CD4-positive, alpha-beta T cell (primary cell): ENCODE measurements around the gene RIPOR3. TPM values are rescaled to one million over a fixed set of nuclear protein-coding genes. Genes with fewer than 3 reads are reported as not detected.

Source experiments
- ATAC-seq: fragments of 200-7000 bp; cut with Tn5 transposase; one replicate; pipeline ENCODE4 v1.10.0; 2022; ENCODE audit warnings: mild to moderate bottlenecking; ENCODE audit not compliant: poor library complexity
- CTCF ChIA-PET: fragments of 350-600 bp; sonication (Branson Sonifier 250); formaldehyde crosslinking; loops from one replicate; lab custom pipeline; 2021; ENCODE audit warnings: antibody characterized with exemption, inconsistent platforms; lab: Charles Lee
- POLR2A ChIA-PET: fragments of 350-600 bp; sonication (Branson Sonifier 250); formaldehyde crosslinking; loops from one replicate; lab custom pipeline; 2021; ENCODE audit warnings: antibody characterized with exemption, inconsistent platforms; lab: Charles Lee
- DNase-seq, 14 experiments: peaks; one replicate each; pipeline ENCODE4 v3.0.0-alpha.2; 2013 to 2020; ENCODE audit warnings: mixed read lengths in 2 of 14
- H3K27ac ChIP-seq, 2 donors: one replicate each; pipeline versions ENCODE4 v1.5.1 to v1.7.0; 2013; ENCODE audit warnings: low read length in 2 of 2, low read depth in 1 of 2, mild to moderate bottlenecking in 1 of 2
- H3K27me3 ChIP-seq, 2 experiments: 1 replicate in 1 of 2; 2 replicates in 1 of 2; pipeline versions ENCODE4 v1.6.1 to v1.7.0; 2013; ENCODE audit warnings: low read length in 2 of 2, control low read depth in 1 of 2, mild to moderate bottlenecking in 1 of 2, moderate library complexity in 1 of 2; ENCODE audit not compliant: insufficient read depth in 2 of 2, control insufficient read depth in 1 of 2
- H3K36me3 ChIP-seq: one replicate; pipeline ENCODE4 v1.6.1; 2013; ENCODE audit warnings: low read length, control low read depth; ENCODE audit not compliant: insufficient read depth
- H3K4me1 ChIP-seq: one replicate; pipeline ENCODE4 v1.6.1; 2013; ENCODE audit warnings: low read length, control low read depth; ENCODE audit not compliant: insufficient read depth
- H3K4me3 ChIP-seq: one replicate; pipeline ENCODE4 v1.5.1; 2013; ENCODE audit warnings: mild to moderate bottlenecking, low read length, moderate library complexity
- H3K9me3 ChIP-seq, 2 experiments: 1 replicate in 1 of 2; 2 replicates in 1 of 2; pipeline versions ENCODE4 v1.6.1 to v1.7.0; 2013; ENCODE audit warnings: low read length in 2 of 2, mild to moderate bottlenecking in 2 of 2, control low read depth in 1 of 2, moderate library complexity in 1 of 2; ENCODE audit not compliant: control insufficient read depth in 1 of 2, insufficient read depth in 1 of 2
- H3K27ac Mint-ChIP-seq: one replicate; pipeline ENCODE4 v1.8.0; 2020; ENCODE audit warnings: mixed read lengths
- H3K27me3 Mint-ChIP-seq: one replicate; pipeline ENCODE4 v1.8.0; 2021; ENCODE audit warnings: mixed read lengths
- H3K36me3 Mint-ChIP-seq: one replicate; pipeline ENCODE4 v1.8.0; 2021; ENCODE audit warnings: low read depth, mixed read lengths
- H3K4me1 Mint-ChIP-seq: one replicate; pipeline ENCODE4 v1.8.0; 2021; ENCODE audit warnings: low read depth, mixed read lengths
- H3K4me3 Mint-ChIP-seq: one replicate; pipeline ENCODE4 v1.8.0; 2020; ENCODE audit warnings: mild to moderate bottlenecking, mixed read lengths
- H3K9me3 Mint-ChIP-seq: one replicate; pipeline ENCODE4 v1.8.0; 2020; ENCODE audit warnings: mixed read lengths
- CTCF ChIP-seq: fragments of 200-600 bp; IDR thresholded peaks from one replicate; pipeline ENCODE4 v1.8.0; 2022; ENCODE audit warnings: antibody characterized with exemption, mild to moderate bottlenecking
- intact Hi-C, 2 experiments: fragments of 100-400 bp; cut with DNase I in 1 of 2; cut with micrococcal nuclease in 1 of 2; formaldehyde crosslinking; loops; one replicate each; pipeline versions ENCODE4 v1.15.1 to v1.9.0; 2023 to 2025; cut with DNase I, micrococcal nuclease
- total RNA-seq, 174 experiments: library from RNA in 2 of 174; stranded (reverse) in 2 of 174; gene quantifications; one replicate each; pipeline ENCODE4 v1.2.3 and lab custom pipeline; 2021 to 2026

Gene RIPOR3
- total RNA-seq, 2 experiments from 2014 or later: not detected

GRCh38 chr20:50709636-50709973, 18.3 kb upstream of the RIPOR3 start:
- peaks cover 0 to 7% of the 10 kb centered on the region in 2 experiments for H3K27me3 ChIP-seq
- intact Hi-C loops: no loop called here
- Mint-ChIP-seq H3K4me1 (no peaks in the 10 kb centered on the region), H3K27ac (no peak overlapping the region), H3K36me3 (no peaks in the 10 kb centered on the region), H3K9me3 (no peaks in the 10 kb centered on the region), H3K27me3 (peaks cover 29% of the 10 kb centered on the region), H3K4me3 (no peak overlapping the region)
- H3K4me3 ChIP-seq: no peak overlapping the region
- no peaks in the 10 kb centered on the region for H3K4me1 ChIP-seq
- ChIA-PET POLR2A (no interaction called here), CTCF (no interaction called here)
- DNase-seq (no peak), ATAC-seq (no peak)
- no peak overlapping the region for H3K27ac ChIP-seq
- no peaks in the 10 kb centered on the region for H3K36me3 ChIP-seq
- no peak for TF ChIP-seq CTCF
- no peaks in the 10 kb centered on the region for H3K9me3 ChIP-seq

GRCh38 chr20:50708845-50709635, 17.7 kb upstream of the RIPOR3 start:
- Mint-ChIP-seq H3K4me3 (no peak overlapping the region), H3K27me3 (peaks cover 29% of the 10 kb centered on the region), H3K36me3 (no peaks in the 10 kb centered on the region), H3K9me3 (no peaks in the 10 kb centered on the region), H3K4me1 (no peaks in the 10 kb centered on the region), H3K27ac (no peak overlapping the region)
- ChIA-PET CTCF (no interaction called here), POLR2A (no interaction called here)
- no peaks in the 10 kb centered on the region for H3K36me3 ChIP-seq
- no peak for TF ChIP-seq CTCF
- no peaks in the 10 kb centered on the region for H3K4me1 ChIP-seq
- DNase-seq (no peak), ATAC-seq (no peak)
- intact Hi-C loops: no loop called here
- H3K27ac ChIP-seq: no peak overlapping the region
- H3K27me3 ChIP-seq: peaks cover 0 to 7% of the 10 kb centered on the region in 2 experiments
- no peaks in the 10 kb centered on the region for H3K9me3 ChIP-seq
- no peak overlapping the region for H3K4me3 ChIP-seq

- CTCF ChIA-PET: no interaction called here
- no peak for DNase-seq
Observed at GRCh38 chr20:50704971-50705370, 13.6 kb upstream of the RIPOR3 start.

More at GRCh38 chr20:50704971-50705370, 13.6 kb upstream of the RIPOR3 start:
- no peak for ATAC-seq
- no peaks in the 10 kb centered on the region for H3K36me3 ChIP-seq
- H3K4me3 Mint-ChIP-seq: no peak overlapping the region
- peaks cover 9% of the 10 kb centered on the region for H3K27me3 Mint-ChIP-seq
- POLR2A ChIA-PET: no interaction called here
- no peaks in the 10 kb centered on the region for H3K9me3 ChIP-seq
- no peaks in the 10 kb centered on the region for H3K4me1 ChIP-seq
- no peak overlapping the region for H3K27ac ChIP-seq
- no peaks in the 10 kb centered on the region for H3K36me3 Mint-ChIP-seq
- TF ChIP-seq CTCF: no peak
- H3K4me3 ChIP-seq: no peak overlapping the region
- no peak overlapping the region for H3K27ac Mint-ChIP-seq
- no peaks in the 10 kb centered on the region for H3K27me3 ChIP-seq
- no peaks in the 10 kb centered on the region for H3K9me3 Mint-ChIP-seq
- intact Hi-C loops: no loop called here
- H3K4me1 Mint-ChIP-seq: no peaks in the 10 kb centered on the region
